Cerebellar cortex (tissue), 1 donor: ENCODE data around the gene HM13.
"Not testable (repeated sequence)": the region's sequence is repeated elsewhere in the genome, so short reads cannot be mapped to it uniquely, and the experiment has no call there.

Source experiments
- DNase-seq: peaks from one replicate; pipeline ENCODE4 v3.0.0-alpha.2; 2015; ENCODE audit warnings: low spot score

Gene HM13

DNA sequence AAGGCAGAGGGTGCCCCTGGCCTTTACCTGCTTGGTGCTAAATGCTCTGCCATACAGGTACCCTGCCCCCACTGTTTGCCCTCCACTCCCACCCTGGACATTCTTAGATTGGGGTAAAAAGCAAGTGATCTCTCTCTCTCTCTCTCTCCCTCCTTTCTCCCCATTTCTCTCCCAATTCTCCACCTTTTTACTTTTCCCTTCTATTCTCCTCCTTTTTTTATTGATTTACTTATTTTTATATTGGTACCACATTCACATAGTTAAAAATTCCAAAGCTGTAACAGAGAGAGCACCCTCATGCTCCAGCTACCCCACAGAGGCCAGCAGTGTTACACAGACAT lies 53.1 kb downstream of the HM13 start:
- no peak for DNase-seq

DNA sequence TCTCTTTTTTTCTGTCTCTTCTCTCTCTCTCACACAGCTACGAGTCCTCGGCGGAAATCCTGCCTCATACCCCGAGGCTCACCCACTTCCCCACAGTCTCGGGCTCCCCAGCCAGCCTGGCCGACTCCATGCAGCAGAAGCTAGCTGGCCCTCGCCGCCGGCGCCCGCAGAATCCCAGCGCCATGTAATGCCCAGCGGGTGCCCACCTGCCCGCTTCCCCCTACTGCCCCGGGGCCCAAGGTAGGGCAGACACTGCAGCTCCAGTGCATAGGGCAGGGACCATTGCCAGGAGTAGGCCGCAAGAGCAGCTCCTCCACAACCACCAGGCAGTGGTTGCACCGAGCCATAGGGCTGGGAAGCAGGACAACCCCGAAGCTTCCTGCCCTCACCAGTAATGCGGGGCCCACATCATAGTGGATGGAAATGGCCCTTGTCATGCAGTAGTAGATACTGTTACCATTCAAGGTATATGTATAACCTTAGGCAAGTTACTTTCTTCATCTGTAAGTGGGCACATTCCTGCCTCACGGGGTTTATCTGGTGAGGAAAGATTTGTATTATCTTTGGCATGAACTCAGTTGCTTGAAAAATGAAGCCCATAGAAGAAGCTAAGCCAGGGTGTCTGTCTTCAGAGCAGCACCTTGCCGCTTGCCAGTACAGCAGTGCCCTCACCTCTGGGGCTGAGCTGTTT lies 53.9 kb downstream of the HM13 start:
- DNase-seq: no peak

DNA sequence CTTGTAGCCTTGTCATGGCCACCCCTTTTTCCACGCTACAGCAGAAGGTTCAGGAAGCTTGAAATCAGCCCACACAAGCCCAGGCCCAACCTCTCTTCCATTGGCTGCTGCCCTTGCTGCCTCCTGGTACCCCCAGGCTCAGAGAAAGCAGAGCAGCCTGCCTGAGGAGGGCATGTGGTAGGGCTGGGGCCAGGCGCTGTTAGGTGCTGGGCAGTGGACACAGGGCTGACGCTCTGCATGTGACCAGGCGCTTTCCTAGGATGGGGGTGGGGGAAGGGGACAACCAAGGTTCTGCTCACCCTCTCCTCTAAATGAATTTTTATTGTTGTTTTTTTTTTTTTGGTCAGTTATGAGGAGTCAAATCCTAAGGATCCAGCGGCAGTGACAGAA lies 54.5 kb downstream of the HM13 start:
- no peak for DNase-seq

DNA sequence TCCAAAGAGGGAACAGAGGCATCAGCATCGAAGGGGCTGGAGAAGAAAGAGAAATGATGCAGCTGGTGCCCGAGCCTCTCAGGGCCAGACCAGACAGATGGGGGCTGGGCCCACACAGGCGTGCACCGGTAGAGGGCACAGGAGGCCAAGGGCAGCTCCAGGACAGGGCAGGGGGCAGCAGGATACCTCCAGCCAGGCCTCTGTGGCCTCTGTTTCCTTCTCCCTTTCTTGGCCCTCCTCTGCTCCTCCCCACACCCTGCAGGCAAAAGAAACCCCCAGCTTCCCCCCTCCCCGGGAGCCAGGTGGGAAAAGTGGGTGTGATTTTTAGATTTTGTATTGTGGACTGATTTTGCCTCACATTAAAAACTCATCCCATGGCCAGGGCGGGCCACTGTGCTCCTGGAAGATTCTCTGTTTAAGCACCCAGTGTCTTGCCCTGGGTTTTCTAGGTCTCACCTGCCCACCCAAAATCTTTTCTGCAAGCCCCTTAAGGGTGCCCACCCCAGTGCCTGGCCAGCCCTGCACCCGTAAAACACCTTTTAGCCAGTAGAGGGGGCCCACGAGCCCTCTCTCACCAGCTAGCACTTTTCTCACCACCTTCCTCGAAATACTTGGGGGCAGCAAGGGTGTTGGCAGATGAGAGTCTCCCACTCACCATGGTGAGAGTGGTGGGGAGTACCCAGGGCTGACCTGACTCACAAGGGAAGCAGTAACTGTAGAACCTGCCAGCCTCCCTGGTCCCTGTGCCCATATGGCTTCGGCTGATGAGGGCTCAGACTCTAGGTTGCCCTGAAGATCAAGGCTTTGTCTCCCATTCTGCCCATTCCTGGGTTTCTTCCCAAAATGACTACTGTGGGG lies 55.1 kb downstream of the HM13 start:
- DNase-seq: peak; percentile 64

DNA sequence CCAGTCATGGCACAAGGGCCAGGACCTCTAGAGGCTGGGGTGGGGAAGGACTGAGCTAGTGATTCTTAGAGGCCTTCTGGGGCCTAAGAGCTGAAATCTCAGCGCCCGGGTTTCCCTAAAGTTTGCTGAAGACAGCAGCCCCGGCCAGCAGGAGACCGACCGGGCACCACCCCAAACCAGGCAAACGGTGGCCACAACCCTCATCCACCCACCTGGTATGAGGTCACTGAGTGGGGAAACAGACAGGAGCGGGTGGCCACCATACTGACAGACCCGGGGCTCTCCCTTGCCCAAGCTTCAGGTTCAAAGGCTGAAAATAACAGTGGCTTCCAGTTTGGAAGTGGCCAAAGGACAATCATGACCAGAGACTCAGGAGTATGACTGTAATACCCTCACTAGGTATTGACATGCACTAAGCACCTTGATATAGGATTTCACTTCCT lies 55.8 kb downstream of the HM13 start:
- no peak for DNase-seq

DNA sequence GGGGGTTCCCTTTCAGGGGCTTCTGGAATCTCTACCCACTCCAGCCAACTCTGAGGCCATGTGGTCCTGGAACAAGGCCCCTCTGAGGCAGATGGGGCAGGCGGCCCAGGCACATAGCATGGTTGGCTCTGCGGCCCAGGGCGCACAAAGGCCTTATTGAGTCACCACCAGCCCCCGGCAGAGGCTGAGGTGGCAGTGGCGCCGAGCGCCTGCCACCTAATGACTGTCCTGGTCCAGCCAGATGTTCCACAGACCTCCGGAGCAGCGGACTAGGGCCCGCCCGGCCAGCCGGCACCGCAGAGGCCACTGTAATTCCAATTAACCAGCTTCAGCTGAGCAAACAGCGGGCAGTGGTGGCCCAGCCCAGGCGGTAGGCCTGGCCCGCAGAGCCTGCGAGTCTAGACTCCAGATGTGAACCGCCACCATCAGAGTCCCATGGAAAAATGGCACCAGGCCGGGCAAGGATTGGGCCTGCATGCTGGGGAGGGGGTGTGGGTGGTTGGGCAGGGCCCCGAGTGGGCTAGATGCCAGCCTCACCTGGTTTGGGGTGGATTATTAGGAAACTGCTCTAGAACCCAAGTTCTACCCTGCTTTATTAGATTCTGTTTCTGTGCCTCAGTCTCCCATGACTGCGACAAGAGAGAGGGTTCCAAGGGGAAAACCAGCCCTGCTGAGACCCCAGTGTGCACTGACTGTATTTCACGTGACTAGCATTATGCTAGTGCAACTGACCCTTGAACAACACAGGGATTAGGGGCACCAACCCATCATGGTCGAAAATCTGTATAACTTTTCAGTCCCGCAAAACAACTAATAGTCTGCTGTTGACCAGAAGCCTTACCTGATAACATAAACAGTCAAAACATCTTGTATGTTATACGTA lies 56.7 kb downstream of the HM13 start:
- DNase-seq: no peak

DNA sequence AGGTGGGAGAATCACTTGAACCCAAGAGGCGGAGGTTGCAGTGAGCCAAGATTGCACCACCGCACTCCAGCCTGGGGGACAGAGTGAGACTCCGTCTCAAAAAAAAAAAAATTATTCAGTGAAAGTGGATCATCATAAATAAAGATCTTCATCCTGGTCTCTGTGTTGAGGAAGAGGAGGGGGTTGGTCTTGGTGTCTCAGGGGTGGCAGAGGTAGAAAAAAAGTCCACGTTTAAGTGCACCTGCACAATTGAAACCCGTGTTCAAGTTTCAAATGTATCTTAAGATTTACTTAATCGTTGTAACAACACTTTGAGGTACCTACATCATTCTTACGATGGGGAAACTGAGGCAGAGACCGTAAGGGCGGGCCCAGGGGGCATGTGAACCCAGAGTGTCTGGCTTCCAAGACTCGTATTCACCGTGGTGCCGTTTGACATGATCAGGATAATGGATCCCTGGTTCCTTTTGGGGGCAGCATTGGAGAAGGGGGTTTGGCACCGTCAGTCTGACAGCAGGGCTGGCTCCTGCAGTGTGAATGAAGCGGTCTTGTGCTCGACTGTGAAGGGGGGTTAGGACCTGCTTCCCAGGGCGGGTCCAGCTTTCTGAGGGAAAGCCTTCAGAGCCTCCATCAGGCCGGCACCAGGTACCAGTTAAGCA lies 57.9 kb downstream of the HM13 start:
- no peak for DNase-seq

DNA sequence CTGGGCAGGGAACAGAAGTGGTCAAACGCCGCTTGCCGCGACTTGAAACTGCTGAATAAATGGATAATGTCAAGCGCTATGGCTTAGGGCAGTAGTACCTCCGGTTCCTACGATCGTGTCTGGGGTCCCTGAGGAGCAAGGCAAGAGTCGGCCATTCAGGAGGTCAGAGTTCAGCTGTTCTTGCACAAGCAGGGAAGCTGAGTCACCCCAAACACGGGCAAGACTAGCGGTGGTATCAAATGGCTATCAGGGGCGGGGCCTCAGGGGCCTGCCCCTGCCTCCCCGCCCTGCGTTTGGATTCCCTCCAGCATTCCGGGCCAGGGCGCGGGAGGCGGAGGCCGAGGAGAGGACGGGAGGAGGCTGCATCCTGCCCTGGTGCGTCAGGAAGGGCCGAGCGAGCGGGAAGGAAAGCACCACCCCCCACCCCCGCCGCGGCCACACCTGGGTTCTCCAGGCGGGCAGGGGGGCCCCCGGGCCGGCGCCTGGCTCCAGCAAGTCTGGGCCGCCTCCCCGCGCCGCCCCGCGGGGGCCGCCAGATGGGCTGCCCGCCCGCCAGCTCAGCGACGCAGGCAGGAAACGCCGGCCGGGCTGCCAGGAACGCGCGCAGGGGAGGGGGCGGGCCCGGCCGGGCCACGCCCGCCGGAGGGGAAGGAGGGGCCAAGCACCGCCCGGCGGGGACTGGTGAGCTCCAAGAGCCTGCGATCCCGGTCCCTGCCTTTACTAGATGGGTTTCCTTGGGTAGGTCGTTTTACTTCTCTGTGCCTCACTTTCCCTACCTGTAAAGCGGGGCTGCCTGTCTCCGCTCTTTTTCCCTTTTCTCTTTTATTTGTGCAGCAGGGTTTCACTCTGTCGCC lies 58.7 kb downstream of the HM13 start:
- DNase-seq: peak; percentile 92

DNA sequence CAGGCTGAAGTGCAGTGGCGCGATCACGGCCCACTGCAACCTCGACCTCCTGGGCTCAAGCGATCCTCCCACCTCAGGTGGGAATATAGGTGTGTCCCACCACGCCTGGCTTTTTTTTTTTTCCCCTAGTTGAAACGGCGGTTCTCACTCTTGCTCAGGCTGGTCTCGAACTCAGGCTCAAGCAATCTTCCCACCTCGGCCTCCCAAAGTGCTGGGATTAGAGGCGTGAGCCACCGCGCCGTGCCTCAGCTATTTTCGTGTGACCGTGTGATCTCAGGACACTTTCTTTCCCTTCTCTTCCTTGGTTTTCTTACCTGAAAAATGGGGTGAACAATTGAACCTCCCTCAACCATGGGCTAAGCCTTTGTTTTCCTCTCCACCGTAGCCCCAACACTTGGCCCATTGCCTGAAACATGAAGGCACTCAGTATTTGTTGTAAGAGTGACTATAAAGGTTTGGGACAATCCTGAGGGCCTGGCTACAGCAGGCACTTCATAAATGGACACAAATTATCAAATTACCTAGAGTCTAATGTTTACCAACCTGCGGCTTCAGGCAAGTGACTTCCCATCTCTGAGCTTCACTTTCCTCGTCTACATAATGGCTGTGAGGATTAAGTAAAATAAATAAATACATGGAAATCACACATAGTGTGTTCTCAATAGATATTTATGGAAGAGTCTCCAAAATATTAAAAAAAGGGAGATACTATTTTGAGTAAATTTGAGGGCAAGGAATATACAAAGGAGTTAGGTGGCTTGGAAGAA lies 59.5 kb downstream of the HM13 start:
- DNase-seq: peak; percentile 35

DNA sequence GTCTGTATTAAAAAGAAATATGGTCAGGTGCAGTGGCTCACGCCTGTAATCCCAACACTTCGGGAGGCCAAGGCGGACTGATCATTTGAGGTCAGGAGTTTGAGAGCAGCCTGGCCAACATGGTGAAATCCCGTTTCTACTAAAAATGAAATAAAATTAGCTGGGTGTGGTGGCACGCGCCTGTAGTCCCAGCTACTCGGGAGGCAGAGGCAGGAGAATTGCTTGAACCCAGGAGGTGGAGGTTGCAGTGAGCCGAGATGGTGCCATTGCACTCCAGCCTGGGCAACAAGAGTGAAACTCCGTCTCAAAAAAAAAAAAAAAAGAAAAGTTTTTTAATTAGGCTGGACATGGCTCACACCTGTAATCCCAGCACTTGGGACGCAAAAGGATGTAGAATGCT lies 60.7 kb downstream of the HM13 start:
- DNase-seq: not testable (repeated sequence)

DNA sequence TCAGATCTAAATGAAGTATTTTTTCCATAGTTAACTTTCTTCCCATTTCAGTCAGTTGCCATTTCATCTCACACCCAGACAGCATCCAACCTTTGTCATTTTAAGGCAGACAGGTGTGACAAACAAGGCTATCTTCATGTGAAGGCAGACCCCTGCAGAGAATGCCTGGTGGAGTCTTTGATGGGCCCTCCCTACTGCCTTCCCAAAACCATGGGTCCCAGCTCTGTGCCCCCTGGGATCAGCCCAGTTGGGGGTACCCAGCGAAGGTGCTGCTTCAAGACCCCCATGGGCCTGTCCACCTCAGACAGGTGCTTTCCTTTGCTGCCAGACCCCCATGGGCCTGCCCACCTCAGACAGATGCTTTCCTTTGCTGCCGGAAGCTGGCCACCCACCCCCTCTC lies 62.5 kb downstream of the HM13 start:
- no peak for DNase-seq

DNA sequence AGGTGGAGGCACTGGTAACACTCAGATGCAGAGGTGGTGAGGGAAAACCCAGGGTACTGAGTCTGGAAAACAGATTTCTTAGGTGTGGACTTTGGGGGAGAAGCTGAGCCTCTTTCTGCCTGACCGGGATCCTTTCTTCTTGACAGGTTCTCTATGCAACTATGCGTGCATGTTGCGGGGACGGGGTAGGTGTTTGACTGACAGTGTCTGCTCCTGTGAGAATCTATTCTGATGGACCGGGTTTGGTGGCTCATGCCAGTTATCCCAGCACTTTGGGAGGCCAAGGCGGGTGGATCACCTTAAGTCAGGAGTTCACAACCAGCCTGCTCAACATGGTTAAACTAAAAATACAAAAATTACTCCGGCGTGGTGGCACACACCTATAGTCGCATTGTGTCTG lies 63.0 kb downstream of the HM13 start:
- DNase-seq: no peak

DNA sequence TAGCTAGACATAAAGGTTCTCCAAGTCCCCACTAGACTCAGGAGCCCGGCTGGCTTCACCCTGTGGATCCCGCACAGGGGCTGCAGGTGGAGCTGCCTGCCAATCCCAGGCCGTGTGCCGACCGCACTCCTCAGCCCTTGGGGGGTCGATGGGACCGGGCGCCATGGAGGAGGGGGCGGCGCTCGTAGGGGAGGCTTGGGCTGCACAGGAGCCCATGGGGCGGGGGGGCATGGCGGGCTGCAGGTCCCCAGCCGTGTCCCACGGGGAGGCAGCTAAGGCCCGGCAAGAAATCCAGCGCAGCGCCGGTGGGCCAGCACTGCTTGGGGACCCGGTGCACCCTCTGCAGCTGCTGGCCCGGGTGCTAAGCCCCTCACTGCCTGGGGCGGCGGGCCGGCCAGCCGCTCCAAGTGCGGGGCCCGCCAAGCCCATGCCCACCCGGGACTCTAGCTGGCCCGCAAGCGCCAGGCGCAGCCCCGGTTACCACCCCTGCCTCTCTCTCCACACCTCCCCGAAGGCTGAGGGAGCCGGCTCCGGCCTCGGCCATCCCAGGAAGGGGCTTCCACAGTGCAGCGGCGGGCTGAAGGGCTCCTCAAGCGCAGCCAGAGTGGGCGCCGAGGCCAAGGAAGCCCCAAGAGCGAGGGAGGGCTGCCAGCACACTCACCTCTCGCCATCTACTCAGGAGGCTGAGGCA lies 64.4 kb downstream of the HM13 start:
- DNase-seq: no peak

DNA sequence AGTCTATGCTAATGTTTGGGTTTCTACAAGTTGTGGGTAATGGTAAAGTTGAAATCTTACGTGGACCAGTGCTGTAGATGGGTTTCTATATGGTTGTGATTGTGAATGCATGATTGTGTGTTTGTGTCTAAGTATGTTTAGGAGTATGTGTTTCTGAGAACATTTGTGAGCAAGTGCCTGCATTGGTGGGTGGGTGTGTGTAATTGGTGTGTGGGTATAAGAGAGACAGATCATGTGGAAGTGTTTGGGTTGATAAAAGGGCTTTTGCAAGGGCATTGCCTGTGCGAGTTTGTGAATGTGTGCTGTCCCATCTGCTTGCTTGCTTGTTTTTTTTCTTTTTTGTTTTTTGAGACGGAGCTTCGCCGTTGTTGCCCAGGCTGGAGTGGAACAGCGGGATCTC lies 65.0 kb downstream of the HM13 start:
- no peak for DNase-seq

DNA sequence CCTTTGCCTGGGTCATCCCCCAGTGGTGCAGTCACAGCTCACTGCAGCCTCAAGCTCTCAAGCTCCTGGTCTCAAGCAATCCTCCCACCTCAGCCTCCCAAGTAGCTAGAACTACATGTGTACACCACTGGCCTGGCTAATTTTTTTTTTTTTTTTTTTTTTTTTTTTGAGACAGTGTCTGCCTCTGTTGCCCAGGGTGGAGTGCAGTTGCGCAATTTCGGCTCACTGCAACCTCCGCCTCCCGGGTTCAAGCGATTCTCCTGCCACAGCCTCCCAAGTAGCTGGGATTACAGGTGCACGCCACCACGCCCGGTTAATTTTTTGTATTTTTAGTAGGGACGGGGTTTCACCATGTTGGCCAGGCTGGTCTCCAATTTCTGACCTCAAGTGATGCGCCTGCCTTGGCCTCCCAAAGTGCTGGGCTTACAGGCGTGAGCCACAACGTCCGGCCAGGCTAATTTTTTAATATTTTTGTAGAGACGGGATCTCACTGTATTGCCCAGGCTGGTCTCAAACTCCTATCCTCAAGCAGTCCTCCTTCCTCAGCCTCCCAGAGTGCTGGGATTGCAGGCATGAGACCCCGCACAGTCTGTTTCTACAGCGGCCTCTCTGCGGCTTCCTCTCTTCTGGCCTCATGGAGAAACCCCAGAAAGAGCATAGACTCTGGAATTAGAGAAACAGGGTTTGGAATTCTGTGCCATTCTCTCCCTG lies 65.9 kb downstream of the HM13 start:
- DNase-seq: not testable (repeated sequence)

DNA sequence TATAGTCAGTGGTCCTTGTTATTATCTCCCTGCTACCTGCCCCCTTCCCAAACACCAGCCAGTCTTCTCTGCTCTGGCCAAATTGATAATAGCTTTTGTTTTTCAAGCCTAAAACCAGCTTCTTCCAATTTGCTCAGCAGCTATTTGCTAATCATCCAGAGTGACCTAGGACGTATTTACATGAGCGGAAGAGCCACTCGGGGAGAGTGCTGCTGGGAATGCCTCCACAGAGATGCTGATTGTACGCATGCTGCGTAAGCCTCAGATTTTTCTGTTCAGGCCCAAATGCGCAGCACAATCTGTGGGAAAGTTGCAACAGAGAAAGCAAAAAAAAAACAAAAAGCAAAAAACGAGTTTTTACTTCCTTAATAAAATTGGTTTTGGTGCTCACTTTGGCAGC lies 66.5 kb downstream of the HM13 start:
- no peak for DNase-seq

DNA sequence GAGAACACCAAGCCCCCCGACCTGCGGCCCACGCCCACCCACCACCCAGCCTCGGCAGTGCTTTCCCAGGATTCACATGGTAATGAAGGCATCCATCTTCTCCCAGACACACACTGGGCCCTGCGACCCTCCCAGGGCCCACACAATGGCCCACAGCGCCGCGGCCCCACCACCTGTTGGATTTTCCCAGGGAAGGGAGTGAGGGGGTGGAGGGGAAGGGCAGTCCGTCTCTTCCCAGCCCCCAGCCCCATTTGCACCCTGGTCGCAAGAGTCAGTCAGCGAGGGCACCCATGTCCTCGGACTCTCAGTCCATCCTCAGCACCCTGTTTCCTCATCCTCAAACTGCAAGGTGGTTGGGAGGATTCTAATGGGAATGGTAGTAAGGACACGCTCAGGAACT lies 67.1 kb downstream of the HM13 start:
- no peak for DNase-seq

DNA sequence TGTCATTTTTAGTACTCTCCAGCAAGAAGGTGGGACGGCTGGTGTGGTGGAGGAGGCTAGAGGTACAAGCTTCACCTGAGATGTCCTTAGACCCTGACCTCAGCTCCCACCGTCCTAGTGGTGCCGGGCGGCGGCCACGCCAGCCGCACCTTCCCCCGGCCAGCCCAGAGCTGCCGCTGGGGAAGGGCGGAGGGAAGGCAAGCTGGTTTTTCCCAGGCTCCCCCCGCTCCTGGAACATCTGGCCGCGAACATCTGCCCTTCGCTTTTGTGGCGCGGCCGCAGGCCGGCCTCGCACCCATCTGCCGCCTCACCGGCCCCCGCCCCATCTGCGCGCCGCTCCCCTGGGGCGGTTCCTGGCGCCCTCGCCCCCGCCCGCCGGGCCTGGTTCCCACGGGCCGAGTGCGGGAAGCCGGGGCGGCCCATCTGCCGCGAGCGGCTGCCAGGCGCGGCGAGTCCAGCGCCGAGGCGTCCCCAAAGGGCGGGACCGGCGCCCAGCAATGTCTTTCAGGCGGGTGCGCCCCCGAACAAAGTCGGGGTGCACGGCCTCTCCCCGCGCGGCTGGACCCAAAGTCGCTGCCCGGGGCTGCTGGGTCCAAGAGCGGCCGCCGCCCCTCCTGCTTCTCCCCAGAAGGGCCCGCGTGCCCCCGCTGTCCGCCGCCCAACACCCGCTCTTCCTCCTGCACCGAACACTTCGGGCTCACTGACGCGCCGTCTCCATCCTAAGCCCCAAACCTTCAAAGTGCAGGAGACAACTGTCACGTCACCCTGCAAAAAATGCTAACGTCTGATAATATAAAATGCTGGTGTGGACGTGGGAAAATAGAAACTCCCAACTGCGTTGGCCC lies 73.5 kb downstream of the HM13 start:
- no peak for DNase-seq
